ENCODE measurements around the gene CREG2.
"Not testable (repeated sequence)": the region's sequence is repeated elsewhere in the genome, so short reads cannot be mapped to it uniquely, and the experiment has no call there.

Gene CREG2

DNA sequence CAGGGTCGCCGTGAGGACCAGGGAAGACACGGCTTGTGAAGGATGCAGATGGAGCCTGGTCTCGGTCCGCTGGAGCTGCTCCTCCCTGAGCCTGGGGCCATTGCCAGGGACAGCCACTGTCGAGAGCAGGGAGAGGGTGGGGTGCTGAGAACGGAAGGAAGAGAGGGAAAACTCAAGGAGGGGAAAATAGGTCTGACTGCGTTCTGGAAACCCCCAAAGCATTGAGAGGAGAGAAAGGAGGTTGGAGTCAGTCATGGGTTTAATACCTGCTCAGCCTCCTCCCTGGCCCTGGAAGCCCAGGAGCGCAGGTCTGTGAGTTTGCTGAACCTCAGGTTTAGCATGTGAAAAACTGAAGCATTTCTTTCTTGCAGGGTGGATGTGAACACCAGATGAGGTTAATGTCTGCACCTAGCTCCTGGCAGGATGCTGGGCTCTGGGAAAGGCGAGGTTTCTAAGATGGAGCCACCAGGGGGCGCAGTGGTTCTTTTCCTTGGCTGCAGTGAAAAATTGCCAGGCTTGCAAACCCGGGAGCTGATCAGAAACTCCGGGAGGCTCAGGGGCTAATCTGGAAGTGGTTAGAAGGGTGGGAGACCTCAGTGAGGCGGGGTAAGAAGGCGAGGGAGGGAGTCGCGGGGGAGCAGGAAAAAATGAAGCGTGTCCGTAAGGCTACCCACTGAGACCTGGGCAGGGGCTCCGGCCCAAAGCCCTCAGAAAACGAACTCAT, 45.2 kb downstream of the CREG2 start:
- DNase-seq = peak; percentile 53

DNA sequence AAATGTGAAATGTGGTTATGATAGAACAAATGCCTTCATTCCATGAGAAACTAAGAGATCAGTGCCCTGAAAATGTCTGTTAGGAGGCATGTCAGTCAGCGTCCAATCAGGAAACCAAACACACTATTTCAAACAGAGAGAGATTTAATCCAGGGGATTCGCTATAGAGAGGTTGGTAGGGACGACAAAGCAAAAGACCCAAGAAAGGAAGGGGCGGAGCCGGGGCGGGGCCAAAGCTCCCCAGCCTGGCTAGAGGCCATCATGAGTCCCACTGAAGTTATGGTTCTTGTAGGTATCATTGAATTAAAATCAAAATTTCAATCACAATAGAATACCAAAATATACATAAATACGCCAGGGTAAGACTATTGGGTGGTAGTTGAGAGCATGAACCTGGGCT, 45.9 kb downstream of the CREG2 start:
- DNase-seq = no peak

DNA sequence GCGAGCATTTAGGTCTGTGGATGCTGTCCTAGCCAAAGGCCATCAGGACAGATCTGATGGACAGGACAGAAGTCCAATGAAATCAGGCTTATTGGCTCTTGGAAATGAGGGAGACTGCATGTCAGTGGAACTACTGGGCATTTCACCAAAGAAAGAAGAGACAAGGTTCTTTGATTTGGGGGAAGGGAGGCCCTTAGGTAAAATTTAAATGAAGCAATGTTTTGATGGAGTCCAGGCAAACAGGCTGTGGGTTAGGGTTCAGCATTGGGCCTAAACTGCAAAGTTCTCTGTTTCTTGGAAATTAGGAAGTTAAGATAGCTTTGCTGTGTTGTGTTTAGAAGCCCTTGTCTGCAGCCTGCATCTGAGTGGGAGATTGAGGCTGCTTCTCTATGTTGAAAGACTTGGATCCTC, 47.2 kb downstream of the CREG2 start:
- DNase-seq = no peak

GRCh38 chr2:101339266-101339880, 47.9 kb downstream of the CREG2 start:
- DNase-seq = no peak

- no peak for DNase-seq
Measured at GRCh38 chr2:101337877-101338276, 49.4 kb downstream of the CREG2 start.

DNA sequence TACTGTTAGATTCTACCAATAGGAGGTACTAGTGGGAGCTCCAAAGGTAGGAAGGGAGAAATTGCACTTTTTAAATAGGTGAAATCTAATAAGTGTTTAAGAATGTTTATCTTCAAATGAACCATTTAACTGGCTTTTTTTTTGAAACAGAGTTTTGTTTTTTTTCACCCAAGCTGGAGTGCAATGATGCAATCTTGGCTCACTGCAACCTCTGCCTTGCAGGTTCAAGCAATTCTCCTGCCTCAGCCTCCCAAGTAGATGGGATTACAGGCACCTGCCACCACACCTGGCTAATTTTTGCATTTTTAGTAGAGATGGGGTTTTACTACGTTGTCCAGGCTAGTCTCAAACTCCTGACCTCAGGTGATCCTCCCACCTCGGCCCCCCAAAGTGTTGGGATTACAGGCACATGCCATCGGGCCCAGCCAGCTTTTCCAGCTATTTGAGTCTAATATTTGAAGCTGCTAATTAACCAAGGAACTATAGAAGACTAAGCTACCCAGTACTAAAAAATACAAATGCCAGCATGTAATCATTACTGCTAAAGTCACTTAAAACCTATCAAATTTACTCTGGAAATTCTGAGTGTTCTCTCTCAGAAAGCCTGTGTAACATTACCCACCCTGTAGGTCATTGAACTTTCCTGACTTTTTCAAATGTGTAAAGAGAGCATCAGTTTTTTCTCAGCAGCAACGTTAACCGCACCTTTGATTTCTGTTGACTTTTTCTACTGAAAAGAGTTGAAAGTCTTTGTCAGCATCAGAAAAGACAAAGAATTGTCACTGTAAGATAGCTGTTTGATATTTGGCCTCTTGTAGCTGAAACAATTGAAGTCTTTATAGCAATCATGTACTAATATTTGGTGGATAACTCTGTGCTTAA, 54.2 kb downstream of the CREG2 start:
- no peak for DNase-seq

- DNase-seq = no peak
Measured at GRCh38 chr2:101331202-101331601, 56.1 kb downstream of the CREG2 start.

DNA sequence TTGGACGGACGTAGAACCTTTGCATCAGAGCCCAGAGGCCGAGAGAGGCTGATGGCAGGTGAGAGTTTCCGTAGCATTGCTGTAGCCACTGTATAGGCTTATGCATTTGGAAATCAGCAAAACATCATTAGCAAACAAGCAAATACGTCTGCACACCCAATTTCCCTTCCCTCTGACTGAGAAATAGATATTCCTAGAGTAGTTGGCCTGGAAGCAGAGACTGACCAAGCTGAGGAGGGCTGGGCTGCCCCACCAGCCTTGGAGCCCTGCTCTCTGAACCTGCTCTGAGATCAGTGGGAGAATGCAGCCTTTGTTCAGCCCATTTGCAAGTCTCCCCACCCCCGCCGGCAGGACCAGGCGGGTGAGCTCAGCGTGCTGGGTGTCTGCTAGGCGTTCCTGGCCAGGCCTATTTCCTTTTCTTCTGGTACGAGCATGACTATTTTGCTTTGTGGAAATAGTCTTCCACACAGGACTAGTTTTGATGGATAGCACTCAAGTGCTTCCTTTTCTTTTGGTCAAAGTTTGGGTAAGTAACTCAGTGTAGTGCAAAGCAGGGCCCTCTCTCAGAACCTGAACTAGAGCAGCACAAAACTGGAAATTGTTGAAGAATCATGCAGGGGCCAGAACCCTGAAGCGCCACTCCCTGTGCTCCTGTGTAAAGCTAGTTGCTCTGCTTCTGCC, 56.9 kb downstream of the CREG2 start:
- peak; percentile 49 for DNase-seq

DNA sequence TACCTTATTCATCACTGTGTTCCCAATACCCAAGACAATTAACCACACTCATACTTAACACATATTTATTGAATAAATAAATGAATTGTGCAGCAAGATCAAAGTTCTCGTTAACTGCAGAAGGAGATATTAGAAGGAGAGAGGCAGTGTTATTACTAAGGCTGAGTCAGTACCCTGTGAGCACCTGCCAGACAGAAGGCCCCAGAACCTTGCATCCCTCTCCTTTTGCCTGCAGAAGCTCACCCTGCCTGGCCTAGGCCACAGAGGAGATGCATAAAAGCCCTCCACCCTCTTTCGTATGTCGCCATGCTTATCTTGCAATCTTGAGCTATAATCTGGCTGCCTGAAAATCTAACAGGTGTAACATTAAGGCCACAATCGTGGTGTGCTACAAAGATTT, 58.3 kb downstream of the CREG2 start:
- DNase-seq = no peak

GRCh38 chr2:101328474-101329007, 58.8 kb downstream of the CREG2 start:
- DNase-seq = peak; percentile 67

GRCh38 chr2:101327863-101328394, 59.4 kb downstream of the CREG2 start:
- DNase-seq = no peak

- no peak for DNase-seq
Measured at GRCh38 chr2:101325425-101325824, 61.9 kb downstream of the CREG2 start.

DNA sequence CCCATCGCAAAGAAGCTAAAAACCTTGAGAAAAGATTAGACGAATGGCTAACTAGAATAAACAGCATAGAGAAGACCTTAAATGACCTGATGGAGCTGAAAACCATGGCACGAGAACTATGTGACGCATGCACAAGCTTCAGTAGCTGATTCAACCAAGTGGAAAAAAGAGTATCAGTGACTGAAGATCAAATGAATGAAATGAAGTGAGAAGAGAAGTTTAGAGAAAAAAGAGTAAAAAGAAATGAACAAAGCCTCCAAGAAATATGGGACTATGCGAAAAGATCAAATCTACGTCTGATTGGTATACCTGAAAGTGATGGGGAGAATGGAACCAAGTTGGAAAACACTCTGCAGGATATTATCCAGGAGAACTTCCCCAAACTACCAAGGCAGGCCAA, 70.7 kb downstream of the CREG2 start:
- DNase-seq = not testable (repeated sequence)

DNA sequence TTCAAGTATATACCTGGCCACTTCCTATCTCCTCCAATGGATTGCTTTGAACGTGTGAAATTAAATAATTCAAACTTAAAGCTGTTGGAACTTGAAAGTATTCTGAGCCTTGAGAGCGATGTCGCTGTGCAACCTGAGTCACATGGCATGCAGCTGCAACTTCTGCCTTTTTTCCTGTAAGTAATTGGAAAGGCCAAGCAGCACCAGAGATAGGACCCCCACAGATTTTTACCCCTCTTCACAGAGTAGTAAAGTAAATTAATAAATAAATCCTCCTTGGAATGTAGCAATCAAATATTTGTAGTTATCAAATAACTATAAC, 75.6 kb downstream of the CREG2 start:
- DNase-seq = no peak

DNA sequence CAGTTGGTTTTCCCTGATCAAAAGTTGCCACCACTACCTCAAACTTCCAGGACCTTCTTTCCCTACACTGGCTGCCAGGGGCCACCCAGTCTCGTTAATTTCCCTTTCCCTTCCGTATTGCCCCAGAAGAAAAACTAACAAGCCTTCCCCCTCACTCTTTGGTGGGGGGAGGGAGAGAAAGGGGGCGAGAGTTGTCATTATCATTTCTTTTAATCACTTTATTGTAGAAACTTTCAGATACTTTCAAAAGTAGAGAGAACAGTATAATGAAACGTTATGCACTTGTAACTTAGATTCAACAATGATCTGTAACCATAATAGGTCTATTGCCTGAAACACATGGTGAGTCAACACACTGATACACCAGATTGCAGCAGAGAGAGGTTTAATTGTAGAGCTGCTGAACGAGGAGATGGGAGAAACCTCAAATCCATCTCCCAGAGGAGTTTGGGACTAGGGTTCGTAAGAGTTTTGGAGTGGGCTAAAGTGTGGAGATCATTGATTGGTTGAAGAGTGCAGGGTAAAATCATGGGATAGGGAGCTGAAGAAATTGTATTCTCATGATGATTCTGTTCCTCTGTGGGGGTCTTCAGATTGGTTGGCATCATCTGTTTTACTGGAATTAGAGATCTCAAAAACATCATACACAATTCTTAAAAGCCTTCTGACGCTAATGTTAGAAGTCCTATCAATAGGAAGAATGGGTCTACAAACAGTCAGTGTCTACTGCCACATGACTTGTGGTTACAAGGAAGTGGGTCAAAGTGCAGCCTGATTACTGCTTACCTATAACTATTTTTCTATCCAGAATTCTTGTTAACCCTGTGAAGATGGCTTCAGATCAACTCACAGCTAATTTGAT, 76.2 kb downstream of the CREG2 start:
- DNase-seq = no peak

DNA sequence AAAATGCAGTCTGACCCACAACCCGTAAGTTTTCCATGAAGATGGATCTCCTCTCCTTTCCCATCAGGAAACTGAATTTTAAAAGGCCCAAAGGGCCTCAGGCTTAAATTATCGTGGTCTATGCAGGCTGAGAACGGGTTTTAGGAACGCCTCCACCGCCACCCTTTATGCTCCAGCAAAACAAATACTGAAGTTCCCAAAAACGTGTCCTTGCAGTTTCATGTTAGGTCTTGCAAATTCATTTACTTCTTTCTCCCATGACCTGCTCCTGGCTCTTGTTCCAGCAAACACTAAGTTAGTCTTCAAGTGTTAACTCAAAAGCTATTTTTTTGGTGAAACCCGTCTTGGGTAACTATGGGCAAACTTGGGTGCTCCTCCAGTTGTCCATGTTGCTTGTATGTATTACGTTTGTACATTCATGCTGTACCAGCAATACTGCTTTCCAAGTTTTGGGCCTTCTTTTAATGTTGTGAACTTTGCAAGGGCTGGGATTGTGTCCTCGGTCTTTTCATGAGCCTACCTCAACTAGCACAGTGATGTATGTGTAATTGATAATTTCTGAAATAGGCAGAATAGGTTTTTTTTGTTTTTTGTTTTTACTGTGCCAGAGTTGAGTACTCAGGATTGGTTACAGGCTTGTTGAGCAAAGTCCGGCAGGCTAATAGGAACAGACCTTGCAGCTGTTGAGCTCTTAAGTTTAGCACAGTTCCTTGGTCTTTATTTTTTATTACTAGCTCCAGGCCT, 77.0 kb downstream of the CREG2 start:
- no peak for DNase-seq

DNA sequence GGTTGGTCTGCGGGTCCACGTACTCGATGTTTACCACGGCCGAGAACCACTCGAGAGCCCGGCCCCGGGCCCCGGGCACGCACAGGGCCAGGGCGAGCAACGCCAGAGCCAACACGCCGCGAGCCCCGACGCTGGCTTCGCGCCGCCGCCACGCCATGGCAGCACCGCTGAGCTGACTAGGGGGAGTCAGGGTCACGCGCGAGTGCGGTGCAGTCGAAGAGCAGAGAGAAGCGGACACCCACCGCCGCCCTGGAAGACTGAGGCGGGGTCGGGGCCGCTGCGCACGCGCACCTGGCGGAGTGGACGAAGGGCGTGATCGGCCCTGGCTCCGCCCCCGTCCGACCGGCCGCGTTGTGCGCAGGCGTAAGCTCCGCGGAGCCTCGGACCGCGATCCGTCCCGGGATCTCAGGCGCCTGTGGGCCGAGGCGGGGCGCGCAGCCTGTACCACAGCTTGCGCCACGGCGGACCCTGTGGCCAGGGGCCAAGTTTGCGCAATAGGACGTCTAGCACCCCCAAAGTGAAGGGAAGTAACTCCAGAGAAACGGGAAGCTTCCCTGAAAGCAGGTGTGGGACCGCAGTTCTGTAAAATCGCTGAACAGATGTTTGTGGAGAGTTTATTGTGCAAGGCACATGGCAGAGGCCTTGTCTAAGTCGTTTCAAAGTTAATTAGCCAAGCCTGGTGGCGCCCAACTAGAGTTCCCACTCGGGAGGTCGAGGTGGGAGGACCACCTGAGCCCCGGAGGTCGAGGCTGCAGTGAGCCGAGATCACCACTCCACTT, 78.7 kb downstream of the CREG2 start, which contains the start of gene RNF149:
RNF149 (minus strand) TSS at position 270 of the 779 bp plus-strand sequence; CDS start at position 157, 113 bp downstream.
- peak; percentile 92 for DNase-seq

DNA sequence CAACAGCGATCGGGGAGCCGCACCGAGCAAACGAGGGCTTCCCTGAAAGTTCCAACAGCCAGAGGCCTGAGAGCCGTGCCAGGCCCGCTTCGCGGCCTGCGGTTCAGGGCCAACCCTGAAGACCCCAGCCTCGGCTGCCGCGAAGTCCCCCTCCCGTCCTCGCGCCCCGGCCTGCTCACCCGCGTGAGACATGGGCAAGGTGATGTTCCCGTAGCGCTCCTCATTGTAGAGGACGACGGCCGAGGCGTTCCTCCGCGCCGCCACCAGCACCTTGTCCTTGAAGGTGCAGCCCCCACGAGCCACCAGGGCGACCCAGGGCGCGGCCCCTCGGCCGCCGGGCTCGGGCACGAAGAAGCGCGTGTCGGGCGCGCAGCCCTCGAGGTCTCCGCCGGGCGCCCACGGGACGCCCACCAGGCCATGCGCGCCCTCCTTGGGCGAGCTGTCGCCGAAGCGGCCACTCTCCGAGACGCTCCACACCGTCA, 79.3 kb downstream of the CREG2 start:
- DNase-seq = peak; percentile 25

- no peak for DNase-seq
Measured at GRCh38 chr2:101307503-101307902, 79.8 kb downstream of the CREG2 start.

DNA sequence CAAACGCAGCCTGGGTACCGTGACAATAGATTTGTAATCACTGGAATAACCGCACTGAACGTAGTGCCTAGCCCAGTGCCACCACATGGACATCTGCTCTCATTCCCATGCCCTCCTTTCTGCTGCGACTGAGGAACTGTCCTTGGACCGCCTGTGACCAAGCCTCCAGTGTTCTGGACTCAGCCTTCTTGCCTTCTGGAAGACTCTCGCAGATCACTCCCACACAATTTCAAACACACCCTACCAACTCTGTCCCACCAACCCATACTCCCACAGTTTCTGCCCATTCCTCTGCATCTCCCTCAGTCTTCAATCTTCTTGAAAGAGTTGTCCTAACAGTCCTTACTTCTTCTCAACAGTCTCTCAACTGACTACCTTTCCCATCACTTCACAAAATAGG, 80.9 kb downstream of the CREG2 start:
- no peak for DNase-seq
